Peyer's patch (tissue), 4 donors: Measurements from ENCODE around the gene RAP1GAP. TPM values are rescaled to one million over a fixed set of nuclear protein-coding genes. Genes with fewer than 3 reads are reported as not detected.

Source experiments
- DNase-seq, 3 donors: peaks; one replicate each; pipeline ENCODE4 v3.0.0-alpha.2; 2017 to 2019
- H3K27ac ChIP-seq, 4 donors: fragments of 200-600 bp; sonication (generic); one replicate each; pipeline ENCODE4 v1.5.1; 2016 to 2019
- H3K27me3 ChIP-seq, 2 donors: fragments of 200-600 bp; sonication (generic); one replicate each; pipeline ENCODE4 v1.5.1; 2019
- H3K36me3 ChIP-seq, 3 donors: fragments of 200-600 bp; sonication (generic); one replicate each; pipeline ENCODE4 v1.5.1; 2016 to 2019
- H3K4me1 ChIP-seq, 4 donors: fragments of 200-600 bp; sonication (generic); one replicate each; pipeline ENCODE4 v1.5.1; 2016 to 2019
- H3K4me3 ChIP-seq, 4 donors: fragments of 200-600 bp; sonication (generic); 1 replicate in 3 of 4; 2 replicates in 1 of 4; pipeline ENCODE4 v1.5.1; 2016 to 2019; ENCODE audit warnings: mild to moderate bottlenecking in 1 of 4
- H3K9me3 ChIP-seq, 4 donors: fragments of 200-600 bp; sonication (generic); one replicate each; pipeline ENCODE4 v1.5.1; 2016 to 2019; ENCODE audit warnings: mild to moderate bottlenecking in 1 of 4
- CTCF ChIP-seq, 6 experiments: fragments of 450-650 bp in 4 of 6; fragments of 200-600 bp in 2 of 6; sonication (generic) in 1 of 6; IDR thresholded peaks; one replicate each; pipeline ENCODE4 v1.5.1; 2017 to 2019; ENCODE audit warnings: antibody characterized with exemption in 6 of 6, mild to moderate bottlenecking in 3 of 6, moderate library complexity in 1 of 6
- POLR2A ChIP-seq, 2 donors: fragments of 450-650 bp; IDR thresholded peaks; one replicate each; pipeline ENCODE4 v1.5.1; 2017; ENCODE audit warnings: antibody characterized with exemption in 2 of 2, mild to moderate bottlenecking in 2 of 2, moderate library complexity in 2 of 2
- total RNA-seq, 4 donors: library from RNA; depleted of rRNA; stranded (reverse); fragments of >200 nt; gene quantifications; one replicate each; pipeline ENCODE4 v1.1.0, GENCODE V29; 2016

Gene RAP1GAP
- total RNA-seq, 4 donors from 2014 or later = 32.2 to 65.3 (median 57.0) TPM

GRCh38 chr1:21613072-21613867 lies 55.9 kb downstream of the RAP1GAP start:
- Histone ChIP-seq H3K4me1 (peaks cover 0 to 16% (median 0%) of the 10 kb centered on the region in 4 donors), H3K27ac (no peak overlapping the region), H3K9me3 (no peaks in the 10 kb centered on the region), H3K4me3 (no peak overlapping the region), H3K27me3 (no peaks in the 10 kb centered on the region), H3K36me3 (no peaks in the 10 kb centered on the region)
- no peak for DNase-seq
- TF ChIP-seq CTCF (IDR thresholded peaks at IDR 0.05) (no peak), POLR2A (IDR thresholded peaks at IDR 0.05) (no peak)

- TF ChIP-seq POLR2A (IDR thresholded peaks at IDR 0.05) (no peak), CTCF (IDR thresholded peaks at IDR 0.05) (no peak)
- Histone ChIP-seq H3K4me1 (peaks cover 0 to 20% (median 0%) of the 10 kb centered on the region in 4 donors), H3K27ac (no peak overlapping the region), H3K36me3 (no peaks in the 10 kb centered on the region), H3K27me3 (no peaks in the 10 kb centered on the region), H3K4me3 (no peak overlapping the region), H3K9me3 (no peaks in the 10 kb centered on the region)
- no peak for DNase-seq
These were observed 57.1 kb downstream of the RAP1GAP start for GRCh38 chr1:21612057-21612456.

- no peaks in the 10 kb centered on the region for H3K36me3 ChIP-seq
- peaks cover 0 to 20% (median 0%) of the 10 kb centered on the region in 4 donors for H3K4me1 ChIP-seq
- H3K9me3 ChIP-seq = no peaks in the 10 kb centered on the region
- no peak overlapping the region for H3K4me3 ChIP-seq
- H3K27ac ChIP-seq = no peak overlapping the region
- no peak for DNase-seq
- TF ChIP-seq CTCF (IDR thresholded peaks at IDR 0.05) (no peak), POLR2A (IDR thresholded peaks at IDR 0.05) (no peak)
- no peaks in the 10 kb centered on the region for H3K27me3 ChIP-seq
These were observed 58.0 kb downstream of the RAP1GAP start for GRCh38 chr1:21610989-21611785.

- H3K4me3 ChIP-seq = no peak overlapping the region
- H3K4me1 ChIP-seq = peaks cover 0 to 15% (median 0%) of the 10 kb centered on the region in 4 donors
- no peak overlapping the region for H3K27ac ChIP-seq
- H3K9me3 ChIP-seq = no peaks in the 10 kb centered on the region
- no peak for TF ChIP-seq POLR2A (IDR thresholded peaks at IDR 0.05)
- no peak for TF ChIP-seq CTCF (IDR thresholded peaks at IDR 0.05)
- no peaks in the 10 kb centered on the region for H3K36me3 ChIP-seq
- no peak for DNase-seq
- no peaks in the 10 kb centered on the region for H3K27me3 ChIP-seq
These were observed 59.1 kb downstream of the RAP1GAP start for GRCh38 chr1:21610027-21610426.

- peaks cover 0 to 5% (median 0%) of the 10 kb centered on the region in 4 donors for H3K4me1 ChIP-seq
- H3K27me3 ChIP-seq = no peaks in the 10 kb centered on the region
- H3K4me3 ChIP-seq = no peak overlapping the region
- no peaks in the 10 kb centered on the region for H3K9me3 ChIP-seq
- H3K27ac ChIP-seq = no peak overlapping the region
- H3K36me3 ChIP-seq = no peaks in the 10 kb centered on the region
- DNase-seq = no peak
- TF ChIP-seq POLR2A (IDR thresholded peaks at IDR 0.05) = no peak
- no peak for TF ChIP-seq CTCF (IDR thresholded peaks at IDR 0.05)
These were observed 60.4 kb downstream of the RAP1GAP start for GRCh38 chr1:21608798-21609197.
